GM11168 (cell line): ENCODE results near the gene FGF12.

Experiments
- in situ Hi-C: fragments of 300-500 bp; cut with MboI; formaldehyde crosslinking; loops from one replicate; pipeline ENCODE4 v1.12.0; 2022; ENCODE audit warnings: low sequenced_read_pairs; ENCODE audit not compliant: unreplicated experiment

Gene FGF12

DNA sequence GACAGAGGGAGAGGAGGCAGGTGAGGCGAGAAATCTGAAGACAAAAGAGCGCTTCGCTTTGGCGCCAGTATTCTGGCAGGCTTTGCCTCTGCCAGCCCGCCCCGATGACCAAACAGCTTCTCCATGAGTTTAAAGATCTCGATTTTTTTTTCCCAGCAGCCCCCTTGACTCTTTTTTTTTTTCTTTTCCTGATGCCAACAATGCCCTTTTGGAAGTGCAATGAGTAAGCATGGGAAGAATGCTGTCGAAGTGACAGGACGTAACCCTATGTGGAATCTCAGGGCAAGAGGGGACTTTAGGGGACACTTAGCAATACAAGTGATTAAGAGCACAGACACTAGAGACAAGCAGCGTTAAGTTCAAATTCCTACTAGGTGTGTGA lies 211.7 kb downstream of the FGF12 start:
- in situ Hi-C loops = no loop called here

DNA sequence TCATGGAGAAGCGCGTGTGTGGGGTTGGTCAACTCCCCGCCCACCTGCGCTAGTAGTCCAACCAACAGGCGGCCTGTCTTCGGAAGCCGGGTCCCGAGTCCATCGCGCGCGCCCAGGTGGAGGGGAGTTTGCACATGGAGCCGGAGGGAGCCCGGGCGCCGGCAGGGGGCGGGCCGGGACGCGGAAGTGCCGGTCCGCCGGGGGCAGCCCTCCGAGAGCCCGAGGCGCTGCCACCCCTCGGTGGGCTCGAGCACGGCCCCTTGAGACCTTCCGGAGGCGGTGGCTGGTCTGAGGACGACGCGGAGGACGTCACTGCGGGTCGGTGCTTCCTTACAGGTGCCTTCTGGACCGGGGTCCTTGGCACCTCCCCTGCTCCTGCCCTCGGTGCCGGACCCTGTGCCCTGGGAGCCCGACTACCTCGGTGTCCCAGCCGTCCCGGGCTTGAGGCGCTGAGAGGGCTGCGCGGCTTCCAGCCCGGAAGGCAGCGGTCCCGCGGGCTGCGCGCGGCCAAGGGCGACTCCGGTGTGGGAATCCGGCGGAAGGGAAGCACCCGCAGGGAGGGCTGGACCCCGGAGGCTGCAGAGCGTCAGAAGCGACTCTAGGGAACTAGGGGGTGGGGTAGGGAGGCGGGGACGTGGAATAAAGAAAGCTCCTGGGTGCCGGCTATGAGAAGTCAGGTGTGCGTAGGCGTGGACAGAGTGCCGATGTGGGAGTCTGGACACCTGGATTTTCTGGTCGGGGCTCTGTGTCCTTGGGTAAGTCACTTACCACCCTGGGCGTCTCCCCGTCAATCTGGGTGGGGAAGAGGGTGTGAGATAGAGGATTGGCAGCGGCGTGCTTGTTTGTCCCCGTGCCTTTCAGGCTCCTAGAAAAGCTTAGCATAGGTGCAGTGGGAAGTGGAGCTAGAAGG lies 212.3 kb downstream of the FGF12 start:
- in situ Hi-C loops = no loop called here

DNA sequence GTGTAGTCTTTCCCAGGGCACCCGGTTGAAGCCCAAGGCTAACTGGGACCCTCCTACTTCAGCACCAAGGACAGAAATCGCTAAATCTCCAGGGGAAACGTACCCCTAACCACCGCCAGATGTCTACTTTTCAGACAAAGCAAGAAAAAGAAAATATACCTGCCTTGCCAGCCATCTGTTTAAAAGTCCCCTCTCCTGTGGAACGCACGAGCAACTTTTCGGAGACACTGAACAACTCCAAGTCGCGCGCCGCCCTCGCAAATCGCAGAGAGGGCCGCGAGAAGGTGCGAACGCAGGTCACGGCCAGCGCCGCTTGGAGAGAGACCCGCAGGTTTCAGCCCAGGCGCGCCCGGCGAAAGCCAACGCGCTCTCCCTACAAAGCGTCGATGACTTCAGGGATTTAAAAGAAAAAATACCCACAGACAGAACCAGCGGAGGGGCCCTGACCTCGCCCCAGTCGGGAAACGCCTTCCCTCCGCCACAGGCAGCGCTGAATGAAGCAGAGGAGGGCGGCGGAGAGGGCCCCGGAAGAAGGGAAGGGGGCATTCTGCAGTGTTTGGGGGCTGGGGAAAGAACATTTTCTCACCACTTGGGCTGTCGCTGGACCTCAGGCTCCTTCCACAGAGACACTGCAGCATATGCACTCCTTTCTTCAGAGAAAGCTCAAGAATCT lies 213.1 kb downstream of the FGF12 start:
- in situ Hi-C loops = no loop called here

DNA sequence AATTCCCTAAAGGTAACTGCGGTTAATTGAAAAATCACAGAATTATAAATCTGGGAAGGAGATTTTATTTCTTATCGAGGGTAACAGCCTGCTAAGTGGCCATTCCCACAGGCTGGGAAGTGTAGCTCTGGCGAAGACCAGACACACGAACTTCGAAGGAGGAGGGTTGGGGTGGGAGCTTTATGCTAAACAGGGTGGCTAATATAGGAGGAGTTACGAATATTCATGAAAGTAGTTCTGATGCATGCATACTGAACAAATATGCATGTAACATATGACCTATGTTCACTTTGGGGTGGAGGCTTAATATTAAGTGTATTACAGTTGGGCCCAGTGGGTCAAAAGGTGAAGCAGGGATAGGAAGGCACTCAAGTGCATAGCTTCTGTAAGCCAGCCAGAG lies 221.6 kb downstream of the FGF12 start:
- in situ Hi-C loops = no loop called here

DNA sequence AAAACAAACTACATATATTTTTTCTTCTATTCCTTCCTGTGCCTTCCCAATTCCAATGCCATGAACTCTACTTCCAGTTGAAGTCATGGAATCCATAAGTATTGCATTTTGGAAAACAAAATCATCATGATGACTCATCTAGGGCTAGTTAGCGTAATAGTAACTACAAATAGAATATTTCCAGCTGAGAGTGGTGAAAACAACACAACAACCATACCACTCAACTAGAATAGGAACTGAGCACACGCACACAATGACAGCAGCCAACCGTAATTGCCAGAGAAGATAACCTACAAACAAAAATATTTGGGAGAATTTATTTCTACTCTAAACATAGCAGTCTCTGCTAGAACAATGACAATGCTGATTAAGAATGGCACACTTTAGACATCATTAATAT lies 225.9 kb downstream of the FGF12 start:
- in situ Hi-C loops = no loop called here

DNA sequence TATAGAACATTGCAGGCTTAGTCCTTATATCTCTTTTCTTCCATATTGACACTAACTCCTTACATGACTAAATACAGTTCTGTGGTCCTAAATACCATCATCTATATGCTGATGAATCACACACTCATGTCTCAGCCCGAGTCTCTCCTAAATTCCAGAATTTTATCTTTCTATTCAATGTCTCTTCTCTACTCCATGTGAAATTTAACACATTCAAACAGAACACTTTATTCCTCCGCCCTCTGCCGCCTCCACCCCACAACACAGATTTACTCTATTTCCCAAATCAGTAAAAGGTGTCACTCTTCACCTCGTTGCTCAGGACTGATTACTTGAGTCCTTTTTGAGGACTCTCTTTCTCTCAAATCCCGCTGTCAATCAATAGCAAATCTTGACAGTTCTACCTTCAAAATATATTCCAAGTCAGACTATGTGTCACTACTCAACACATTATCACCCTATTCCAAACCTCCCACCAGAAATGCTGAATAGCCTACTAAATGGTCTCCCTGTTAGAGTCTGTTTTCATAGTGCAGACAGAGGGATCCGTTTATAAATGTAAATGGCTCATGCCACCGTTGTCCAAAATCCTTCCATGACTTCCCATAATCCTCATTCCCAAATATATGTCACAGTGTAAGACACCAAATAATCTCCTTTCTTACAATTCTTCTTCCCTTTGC lies 230.3 kb downstream of the FGF12 start:
- in situ Hi-C loops = no loop called here

DNA sequence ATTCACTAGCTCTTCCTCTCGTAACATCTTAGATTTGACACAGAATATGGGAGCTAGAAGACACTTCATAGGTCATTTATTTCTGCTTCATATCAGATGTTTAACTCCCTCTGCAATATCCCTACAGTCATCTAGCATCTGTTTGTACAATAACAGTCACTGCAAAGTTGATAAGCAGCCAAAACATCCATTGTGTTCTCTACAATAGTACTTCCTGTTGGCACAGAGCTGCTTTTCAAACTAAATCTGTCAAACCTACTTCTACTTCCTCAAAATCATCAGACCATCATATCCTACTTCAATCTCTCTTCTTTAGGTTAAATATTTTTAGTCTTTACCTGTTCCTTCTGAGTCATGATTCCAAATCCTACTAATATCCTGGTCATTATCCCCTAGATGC lies 233.2 kb downstream of the FGF12 start:
- in situ Hi-C loops = no loop called here

DNA sequence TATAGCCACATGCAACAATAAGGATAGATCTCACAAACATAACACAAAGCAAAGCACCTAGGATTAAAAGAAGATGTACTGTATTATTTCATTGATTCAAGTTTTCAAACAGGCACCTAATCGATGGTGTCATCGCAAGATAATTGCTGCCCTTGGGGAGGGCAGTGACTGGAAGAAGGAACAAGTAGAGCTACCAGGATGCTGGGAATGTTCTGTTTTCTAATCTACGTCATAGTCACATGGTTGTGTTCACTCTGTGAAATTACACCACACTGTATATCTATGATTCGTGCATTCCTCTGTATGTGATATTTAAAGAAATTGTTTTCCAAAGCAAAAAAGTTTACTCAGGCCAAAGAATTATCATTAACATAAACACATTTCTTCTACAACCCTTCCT lies 236.6 kb downstream of the FGF12 start:
- in situ Hi-C loops = no loop called here

DNA sequence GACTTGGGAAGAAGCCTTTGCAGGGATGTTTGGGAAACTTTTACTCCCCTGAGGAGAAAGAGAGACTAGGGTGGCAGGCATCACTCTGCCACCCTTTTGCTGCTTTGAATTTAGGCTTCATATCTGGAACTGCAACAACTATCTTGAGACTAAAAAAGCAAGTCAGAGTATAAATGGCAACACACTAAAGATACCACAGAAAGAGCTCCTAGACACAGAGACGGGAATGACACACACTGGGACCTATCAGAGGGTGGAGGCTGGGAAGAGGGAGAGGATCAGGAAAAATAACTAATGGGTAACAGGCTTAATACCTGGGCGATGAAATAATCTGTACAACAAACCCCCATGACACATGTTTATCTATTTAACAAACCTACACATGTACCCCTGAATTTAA lies 237.8 kb downstream of the FGF12 start:
- in situ Hi-C loops = no loop called here

DNA sequence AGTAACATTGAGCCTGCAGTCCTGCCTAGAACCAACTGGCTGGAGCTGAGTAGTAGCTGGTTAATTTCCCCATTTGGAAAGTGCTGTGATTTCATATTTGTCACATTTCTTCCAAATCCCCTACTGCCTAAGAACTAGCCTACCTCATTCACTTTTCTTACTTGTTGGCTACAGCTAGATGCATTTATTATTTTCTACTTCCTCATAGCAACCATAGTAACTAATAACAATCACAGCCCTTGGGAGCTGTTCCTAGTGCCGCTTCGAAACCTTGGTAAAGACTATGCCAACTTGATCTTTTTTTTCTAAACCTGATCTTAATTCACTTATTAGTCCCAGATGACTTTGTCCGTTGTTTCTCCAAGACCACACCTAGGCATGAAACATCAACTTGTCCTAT lies 240.3 kb downstream of the FGF12 start:
- in situ Hi-C loops = no loop called here

DNA sequence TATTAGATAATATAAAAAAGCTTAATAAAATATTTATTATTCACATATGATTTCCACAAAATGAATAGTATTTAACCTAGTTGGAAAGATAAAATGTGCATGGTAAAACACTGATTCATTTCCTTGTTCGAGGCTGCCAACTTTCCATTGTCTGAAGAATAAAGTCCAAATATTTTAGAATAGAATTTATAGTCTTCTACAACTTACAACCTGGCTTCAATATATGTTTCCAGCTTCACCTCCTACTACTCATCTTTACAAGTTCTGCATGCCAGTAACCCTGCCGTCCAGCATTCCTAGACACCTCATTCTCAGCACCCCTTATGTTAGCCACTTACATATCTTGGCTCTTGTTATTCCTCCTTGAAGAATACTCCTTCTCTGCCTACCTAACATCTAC lies 244.5 kb downstream of the FGF12 start:
- in situ Hi-C loops = no loop called here

DNA sequence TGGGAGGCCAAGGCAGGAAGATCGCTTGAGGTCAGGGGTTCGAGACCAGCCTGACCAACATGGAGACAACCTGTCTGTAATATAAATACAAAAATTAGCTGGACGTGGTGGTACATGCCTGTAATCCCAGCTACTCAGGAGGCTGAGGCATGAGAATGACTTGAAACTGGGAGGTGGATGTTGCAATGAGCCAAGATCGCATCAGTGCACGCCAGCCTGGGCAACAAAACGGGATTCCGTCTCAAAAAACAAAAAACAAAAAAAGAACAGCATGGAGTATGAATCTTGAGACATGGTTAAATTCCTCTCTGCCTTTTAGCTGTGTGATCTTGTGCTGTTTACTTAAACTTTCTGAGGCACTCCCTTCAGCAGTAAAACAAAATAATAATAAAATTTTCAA lies 244.9 kb downstream of the FGF12 start:
- in situ Hi-C loops = no loop called here

DNA sequence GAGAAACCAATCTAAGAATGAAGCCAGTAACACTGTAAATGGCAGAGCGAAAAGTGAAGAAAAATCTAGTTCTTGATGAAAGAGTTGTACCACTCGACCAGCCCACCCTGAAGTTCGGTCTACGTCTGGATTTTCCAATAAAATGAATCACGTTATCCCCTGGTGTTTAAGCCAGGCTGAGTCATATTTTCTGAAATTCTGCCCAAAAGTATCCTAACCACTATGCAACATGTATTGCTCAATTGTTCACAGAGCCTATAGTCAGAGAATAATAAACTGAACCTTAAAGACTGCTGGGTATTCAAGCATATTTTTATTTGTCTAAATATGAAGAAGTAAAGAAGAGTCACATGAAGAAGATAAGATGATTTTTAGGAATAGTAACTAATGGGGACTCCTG lies 245.7 kb downstream of the FGF12 start:
- in situ Hi-C loops = no loop called here

DNA sequence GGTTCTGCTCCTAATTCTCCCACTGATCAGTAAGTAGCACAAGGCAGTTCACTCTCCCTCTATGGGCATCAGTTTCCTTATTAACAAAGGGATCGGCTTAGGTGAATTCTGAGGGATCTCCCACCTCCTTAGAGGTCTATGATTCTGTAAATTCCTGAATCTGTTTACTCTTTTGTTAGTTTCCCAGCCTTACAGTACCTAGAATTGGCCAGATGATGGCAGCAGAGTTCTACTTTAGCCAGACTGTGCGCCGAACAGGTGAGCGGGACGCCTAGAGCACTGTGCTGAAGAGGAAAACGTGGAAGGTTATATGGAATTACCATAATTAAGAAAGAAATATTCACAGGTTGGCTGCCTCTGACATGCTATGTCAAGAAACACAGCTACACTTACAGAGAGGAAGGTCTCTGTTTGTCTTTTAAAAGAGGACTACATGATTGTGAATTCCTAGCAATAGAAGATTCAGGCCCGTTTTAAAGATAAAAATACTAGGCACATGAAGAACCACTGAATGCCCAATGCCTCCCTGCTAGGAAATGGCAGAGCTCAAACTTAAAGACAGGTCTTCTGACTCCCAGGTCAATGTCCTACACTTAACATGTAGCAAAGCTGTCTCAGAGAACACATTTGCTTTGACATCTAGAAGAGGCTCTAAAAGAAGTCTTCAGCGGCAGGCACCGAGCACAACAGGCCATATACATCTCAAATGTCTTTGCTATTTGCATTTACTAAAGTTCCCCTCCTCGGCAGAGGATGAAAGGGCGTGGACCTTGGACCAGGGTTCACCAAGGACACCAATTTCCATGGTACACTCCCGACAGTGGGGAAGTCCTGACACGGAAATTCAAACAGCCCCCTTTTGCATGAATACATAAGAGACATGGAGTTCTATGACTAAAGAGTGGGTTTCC lies 259.9 kb downstream of the FGF12 start:
- in situ Hi-C loops = no loop called here

DNA sequence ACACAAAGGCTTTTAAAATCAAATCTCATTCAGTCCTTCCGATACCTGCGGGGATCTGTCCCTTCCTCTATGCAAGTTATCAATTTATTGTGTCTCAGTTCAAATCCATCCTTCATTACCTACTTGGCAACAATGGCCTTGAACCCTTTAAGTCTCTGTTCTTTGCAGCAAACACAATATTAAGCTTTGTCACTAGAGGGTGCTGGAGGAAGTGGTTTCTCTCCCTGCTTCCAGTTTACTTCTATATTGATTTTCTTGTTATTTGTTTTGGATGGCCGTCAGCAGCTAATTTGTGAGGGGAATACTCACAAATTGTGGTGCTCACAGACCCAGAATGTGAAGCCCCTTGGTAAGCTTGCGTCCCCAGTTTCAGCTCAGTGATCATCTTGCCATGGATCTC lies 278.3 kb downstream of the FGF12 start:
- in situ Hi-C loops = loop anchor here (25.0 kb wide), 1 partner anchor 1037 kb away; no protein-coding TSS in a partner anchor

DNA sequence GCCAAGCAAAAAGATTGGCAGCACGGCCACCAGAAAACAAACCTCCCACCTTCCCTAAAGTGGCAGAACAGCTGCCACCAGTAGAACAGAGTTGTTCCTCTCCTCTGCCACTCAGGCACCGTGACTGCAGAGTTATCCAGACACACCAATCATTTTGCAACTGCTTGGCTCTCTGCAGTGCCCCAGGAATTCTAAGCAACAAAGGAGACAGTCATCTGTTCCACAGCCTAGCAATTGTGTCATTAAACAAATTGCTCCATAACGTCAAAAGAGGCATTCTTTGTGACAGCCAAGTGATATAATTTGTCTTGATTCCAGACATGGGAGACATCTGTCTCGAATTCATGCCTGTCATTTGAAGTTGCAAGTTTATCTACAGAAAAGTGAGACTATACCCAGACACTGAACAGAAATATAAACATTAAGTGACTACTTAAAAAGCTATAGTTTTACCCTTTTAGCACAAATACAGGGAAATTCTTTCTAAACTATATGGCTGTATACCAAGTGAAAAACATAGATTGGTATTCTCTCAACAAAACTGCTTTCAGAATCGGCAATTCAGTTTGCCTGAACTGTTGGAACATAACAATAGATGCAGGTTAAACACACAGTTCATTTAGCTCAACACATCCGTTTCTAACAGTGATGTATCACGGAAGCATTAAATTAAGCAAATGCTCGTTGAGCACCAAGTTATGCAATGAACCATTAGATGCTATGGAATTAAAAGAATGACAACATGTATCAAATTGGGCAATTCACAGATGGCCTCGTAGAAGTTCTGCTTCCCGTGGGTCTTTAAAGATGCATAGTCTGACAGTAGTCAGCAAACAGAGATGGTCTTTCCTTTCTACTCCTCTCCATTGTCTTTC lies 281.3 kb downstream of the FGF12 start:
- in situ Hi-C loops = loop anchor here (25.0 kb wide), 1 partner anchor 1034 kb away; no protein-coding TSS in a partner anchor

DNA sequence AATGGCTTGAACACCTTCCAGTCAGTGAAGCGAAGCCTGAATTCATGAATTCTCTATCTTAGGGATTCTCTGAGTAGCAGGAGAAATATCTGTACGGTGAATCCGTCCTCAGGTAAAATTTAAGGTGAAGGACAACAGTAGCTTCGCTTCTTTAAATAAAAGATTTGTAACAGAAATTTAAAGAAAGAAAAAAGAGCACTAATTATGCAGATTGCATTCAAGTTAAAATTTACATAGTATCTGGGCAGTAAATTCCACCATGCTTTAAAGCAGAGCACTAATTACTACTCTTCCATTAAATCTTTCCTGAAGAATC lies 282.6 kb downstream of the FGF12 start:
- in situ Hi-C loops = loop anchor here (25.0 kb wide), 1 partner anchor 1032 kb away; no protein-coding TSS in a partner anchor

DNA sequence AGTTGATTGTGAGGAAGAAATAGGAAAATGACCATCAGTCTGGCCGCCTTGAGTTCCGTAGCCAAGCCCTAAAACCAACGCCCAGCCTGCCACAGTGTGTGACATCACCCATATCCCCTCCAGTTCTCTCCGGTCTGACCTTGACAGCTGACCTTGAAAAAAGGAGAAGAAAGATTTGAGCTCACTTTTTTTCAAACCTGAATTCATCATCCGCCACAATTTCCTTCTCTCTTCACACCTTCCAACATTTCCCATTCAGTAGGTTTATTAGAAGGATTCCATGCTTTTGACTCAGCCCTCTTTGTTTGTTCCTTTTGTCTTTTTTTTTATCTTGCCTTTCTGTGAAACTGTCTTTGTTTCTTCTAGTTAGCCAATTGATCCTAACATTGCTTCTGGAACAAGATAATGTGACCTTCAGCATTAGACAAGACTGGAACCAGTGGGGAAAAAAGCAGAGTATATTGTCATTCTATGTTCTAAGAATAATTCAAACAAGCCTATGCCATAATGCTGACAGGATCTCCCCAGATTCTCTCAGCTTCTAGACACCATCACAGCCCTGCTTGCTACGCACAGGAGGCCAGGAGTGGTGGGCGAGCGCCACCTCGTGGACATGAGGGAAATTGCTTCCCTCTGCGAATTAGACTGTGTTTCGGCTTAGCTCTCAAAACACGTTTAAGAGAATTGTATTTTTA lies 283.1 kb downstream of the FGF12 start:
- in situ Hi-C loops = loop anchor here (25.0 kb wide), 1 partner anchor 1032 kb away; no protein-coding TSS in a partner anchor
